Sigmoid colon (tissue), 4 donors: ENCODE measurements around the gene PTPRZ1.

Experiments used
- EP300 ChIP-seq, 4 donors: sonication (generic); formaldehyde crosslinking; IDR thresholded peaks; one replicate each; pipeline ENCODE4 v1.6.1; 2017; ENCODE audit warnings: antibody characterized with exemption in 4 of 4
- POLR2A ChIP-seq, 2 donors: fragments of 450-650 bp; IDR thresholded peaks; one replicate each; pipeline ENCODE4 v1.6.1; 2016; ENCODE audit warnings: antibody characterized with exemption in 2 of 2, mild to moderate bottlenecking in 2 of 2, moderate library complexity in 2 of 2
- POLR2AphosphoS5 ChIP-seq, 4 donors: sonication (generic); formaldehyde crosslinking; IDR thresholded peaks; one replicate each; pipeline ENCODE4 v1.6.1; 2017; ENCODE audit warnings: antibody characterized with exemption in 4 of 4
- TF ChIP-seq, protein P1 (sequence below), 4 experiments: fragments of 450-650 bp in 3 of 4; fragments of 200-600 bp in 1 of 4; IDR thresholded peaks; one replicate each; pipeline ENCODE4 v1.5.1; 2016 to 2019; ENCODE audit warnings: antibody characterized with exemption in 4 of 4, mild to moderate bottlenecking in 3 of 4, moderate library complexity in 2 of 4

DNA sequence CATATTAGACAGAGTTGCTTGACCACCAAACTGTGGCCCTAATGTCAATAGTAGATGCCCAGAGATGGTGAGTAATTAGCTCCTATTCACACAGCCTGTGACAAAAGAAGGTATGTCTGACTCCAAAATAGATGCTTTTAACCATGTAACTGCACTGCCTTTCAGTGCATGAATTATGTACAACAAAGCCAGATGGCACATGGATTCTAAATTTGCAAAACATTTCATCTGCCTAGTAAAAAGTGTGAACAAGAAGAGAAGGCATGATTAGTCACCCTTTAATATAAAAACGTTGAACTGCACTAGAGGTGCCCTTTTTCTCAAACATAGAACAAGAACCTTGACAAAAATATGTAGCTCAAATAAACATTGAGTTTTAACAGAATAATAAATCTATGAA, 35.5 kb upstream of the PTPRZ1 start:
- TF ChIP-seq, protein P1, sequence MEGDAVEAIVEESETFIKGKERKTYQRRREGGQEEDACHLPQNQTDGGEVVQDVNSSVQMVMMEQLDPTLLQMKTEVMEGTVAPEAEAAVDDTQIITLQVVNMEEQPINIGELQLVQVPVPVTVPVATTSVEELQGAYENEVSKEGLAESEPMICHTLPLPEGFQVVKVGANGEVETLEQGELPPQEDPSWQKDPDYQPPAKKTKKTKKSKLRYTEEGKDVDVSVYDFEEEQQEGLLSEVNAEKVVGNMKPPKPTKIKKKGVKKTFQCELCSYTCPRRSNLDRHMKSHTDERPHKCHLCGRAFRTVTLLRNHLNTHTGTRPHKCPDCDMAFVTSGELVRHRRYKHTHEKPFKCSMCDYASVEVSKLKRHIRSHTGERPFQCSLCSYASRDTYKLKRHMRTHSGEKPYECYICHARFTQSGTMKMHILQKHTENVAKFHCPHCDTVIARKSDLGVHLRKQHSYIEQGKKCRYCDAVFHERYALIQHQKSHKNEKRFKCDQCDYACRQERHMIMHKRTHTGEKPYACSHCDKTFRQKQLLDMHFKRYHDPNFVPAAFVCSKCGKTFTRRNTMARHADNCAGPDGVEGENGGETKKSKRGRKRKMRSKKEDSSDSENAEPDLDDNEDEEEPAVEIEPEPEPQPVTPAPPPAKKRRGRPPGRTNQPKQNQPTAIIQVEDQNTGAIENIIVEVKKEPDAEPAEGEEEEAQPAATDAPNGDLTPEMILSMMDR (IDR thresholded peaks at IDR 0.05), result no peak
- TF ChIP-seq EP300 (IDR thresholded peaks at IDR 0.05), result no peak
- no peak for TF ChIP-seq POLR2A (IDR thresholded peaks at IDR 0.05)
- TF ChIP-seq POLR2AphosphoS5 (IDR thresholded peaks at IDR 0.05), result no peak
